Activated CD8-positive, alpha-beta memory T cell treated with anti-CD3 and anti-CD28 coated beads for 36 hours (primary cell): ENCODE data around the gene GLI2. TPM values are rescaled to one million over a fixed set of nuclear protein-coding genes. Genes with fewer than 3 reads are reported as not detected.

Experiments
- CTCF ChIA-PET: fragments of 350-600 bp; sonication (Branson Sonifier 250); formaldehyde crosslinking; loops from one replicate; lab custom pipeline; 2021; ENCODE audit warnings: antibody characterized with exemption; lab: Charles Lee
- POLR2A ChIA-PET: fragments of 350-600 bp; sonication (Branson Sonifier 250); formaldehyde crosslinking; loops from one replicate; lab custom pipeline; 2021; ENCODE audit warnings: antibody characterized with exemption; lab: Charles Lee
- total RNA-seq, 2 experiments: library from RNA; stranded (reverse); gene quantifications; one replicate each; pipeline ENCODE4 v1.2.3, GENCODE V29; 2021

Gene GLI2
- total RNA-seq, 2 experiments from 2014 or later: not detected

DNA sequence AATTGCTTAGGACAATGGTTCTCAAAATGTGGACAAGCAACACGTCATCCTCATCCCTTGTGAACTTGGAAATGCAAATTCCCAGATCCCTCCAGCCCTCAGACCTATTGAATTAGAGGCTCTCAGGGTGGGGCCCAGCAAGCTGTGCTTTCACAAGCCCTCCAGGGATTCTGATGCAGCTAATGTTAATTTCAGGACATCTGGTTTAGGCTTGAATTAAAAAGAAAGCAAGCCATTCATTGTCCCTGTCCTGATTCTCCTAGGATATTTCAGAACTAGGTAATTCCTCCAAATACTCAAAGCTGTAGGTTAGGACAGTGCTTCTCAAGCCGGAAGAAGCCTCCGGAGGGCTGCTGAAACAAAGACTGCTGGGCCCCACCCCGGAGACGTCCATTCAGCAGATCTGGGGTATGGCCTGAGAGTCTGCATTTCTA is 26.0 kb upstream of the GLI2 start:
- POLR2A ChIA-PET: no interaction called here
- CTCF ChIA-PET: no interaction called here

DNA sequence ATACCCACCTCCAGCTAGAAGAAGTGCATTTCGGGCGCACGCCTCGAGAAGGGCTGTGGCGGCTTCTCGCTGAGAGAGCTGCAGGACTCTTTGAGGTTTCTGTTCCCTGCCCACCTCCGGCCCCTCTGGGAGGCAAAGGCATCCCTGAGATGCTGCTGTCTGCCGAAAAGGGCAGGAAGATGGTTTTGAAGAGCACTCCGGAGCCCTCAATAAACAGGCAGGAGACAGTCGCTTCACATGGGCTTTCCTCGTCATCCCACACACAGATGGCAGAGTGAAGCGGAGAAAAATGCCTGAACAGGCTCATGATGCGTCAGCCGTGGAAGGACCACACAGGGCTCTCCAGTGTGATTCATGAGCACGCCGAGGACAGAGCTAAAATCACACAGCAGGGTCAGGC is 25.4 kb upstream of the GLI2 start:
- CTCF ChIA-PET: no interaction called here
- POLR2A ChIA-PET: no interaction called here

DNA sequence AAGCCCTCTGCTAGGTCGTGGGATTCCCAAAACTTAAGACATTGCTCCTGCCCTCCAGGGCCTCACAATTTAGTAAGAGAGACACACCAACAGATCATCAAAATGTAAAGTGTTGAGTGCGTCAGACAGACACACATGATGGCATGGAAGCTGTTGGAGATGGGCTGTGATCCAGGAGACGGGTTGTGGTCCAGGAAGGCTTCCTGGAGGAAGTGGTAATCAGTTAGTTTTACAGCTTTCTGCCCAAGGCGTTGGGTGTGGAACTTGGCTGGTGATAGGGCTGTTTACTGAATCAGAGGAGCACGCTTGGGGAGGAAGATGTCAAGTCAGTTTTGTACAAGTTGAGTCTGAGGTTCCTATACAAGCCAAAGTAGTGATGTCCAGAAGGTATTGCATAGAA is 24.0 kb upstream of the GLI2 start:
- ChIA-PET POLR2A (no interaction called here), CTCF (no interaction called here)

DNA sequence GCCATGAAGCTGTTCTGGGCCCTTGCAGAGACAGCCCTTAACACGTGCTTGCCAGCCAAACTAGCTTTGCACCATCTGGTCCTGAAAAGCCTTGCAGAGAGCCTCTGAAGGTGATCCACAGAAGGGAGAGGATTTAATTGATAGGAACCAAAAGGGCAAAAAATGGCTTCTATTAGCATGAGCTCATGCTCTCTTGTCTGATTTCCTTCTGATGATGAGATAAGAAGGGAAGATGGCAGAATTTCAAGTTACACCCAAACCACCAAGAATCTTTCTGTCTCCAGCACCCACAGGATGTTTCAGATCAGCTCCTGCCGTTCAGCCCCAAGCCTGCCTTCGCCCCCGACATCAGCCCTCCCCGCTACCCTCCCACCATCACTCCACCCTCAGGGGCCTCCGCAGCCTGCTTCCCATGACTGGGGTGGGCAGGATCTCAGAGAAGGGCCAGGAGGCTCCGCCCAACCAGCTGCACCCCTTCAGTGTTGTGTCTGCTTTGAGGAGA is 23.4 kb upstream of the GLI2 start:
- ChIA-PET POLR2A (no interaction called here), CTCF (no interaction called here)

DNA sequence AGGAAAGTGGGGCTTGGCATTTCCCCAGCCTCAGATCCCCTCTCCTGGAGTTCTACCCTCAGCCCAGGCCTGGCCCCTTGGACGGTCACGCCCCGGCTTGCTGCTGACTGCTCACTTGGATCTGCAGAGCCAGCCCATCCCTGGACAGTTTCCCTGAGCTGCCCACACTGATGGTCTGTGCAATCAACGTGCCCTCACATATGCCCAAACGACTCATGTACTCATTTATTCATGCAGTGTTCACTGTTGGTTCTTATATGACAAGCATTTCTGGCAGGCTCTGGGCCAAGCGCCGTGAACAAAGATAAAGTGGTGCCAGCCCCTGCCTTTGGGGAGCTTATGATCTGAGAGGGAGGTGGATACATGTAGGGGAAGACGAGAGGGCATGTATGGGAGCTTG is 20.3 kb upstream of the GLI2 start:
- POLR2A ChIA-PET: no interaction called here
- CTCF ChIA-PET: no interaction called here

DNA sequence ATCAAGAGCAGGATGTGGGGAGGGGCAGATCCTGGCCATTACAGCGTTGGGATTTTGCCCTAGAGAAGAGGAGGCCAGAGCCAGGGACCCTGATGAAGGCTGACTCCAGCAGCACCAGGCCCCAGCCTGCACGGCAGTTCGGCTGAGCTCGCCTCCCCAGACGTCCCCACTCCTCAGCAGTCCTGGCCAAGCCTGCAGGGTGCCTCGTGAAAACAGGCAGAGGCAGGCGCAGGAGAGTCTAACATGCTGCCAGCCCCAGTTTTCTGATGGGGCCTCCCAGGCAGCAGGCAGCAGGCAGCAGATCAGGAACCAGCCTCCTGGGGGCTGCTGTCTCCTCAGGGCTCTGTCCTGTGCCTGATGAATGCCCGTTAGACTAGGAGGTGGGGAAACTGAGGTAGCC is 19.7 kb upstream of the GLI2 start:
- POLR2A ChIA-PET: no interaction called here
- CTCF ChIA-PET: interaction anchor here (0.6 kb wide), 1 partner anchor 39 kb away, joined by 4 read pairs; no protein-coding TSS in a partner anchor

- ChIA-PET POLR2A (no interaction called here), CTCF (interaction anchor here (0.7 kb wide), 1 partner anchor 238 kb away, joined by 3 read pairs; no protein-coding TSS in a partner anchor)
Observed at GRCh38 chr2:120716641-120717585, 18.8 kb upstream of the GLI2 start.

- ChIA-PET POLR2A (no interaction called here), CTCF (no interaction called here)
Observed at GRCh38 chr2:120719491-120719890, 16.2 kb upstream of the GLI2 start.

DNA sequence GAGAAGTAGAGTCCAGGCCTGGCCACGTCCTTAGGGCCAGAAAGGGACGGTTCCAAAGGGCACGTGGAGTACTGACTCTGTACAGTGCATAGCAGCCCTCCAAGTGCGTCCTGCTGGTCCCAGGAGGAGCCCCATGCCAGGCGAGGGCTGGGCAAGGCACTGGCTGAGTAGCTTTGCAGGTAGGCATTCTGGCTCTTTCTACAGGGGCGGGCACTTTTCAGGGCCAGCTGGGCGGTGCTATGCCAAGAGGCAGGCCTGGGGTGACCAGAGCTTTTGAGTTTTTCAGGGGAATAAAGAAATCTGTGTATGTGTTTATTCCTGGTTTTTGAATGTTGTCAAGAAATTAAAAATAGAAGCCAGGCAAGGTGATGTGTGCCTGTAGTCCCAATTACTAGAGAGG is 15.4 kb upstream of the GLI2 start:
- CTCF ChIA-PET: no interaction called here
- POLR2A ChIA-PET: no interaction called here

GRCh38 chr2:120720746-120721375 is 14.8 kb upstream of the GLI2 start:
- ChIA-PET POLR2A (no interaction called here), CTCF (interaction anchor here (0.6 kb wide), 1 partner anchor 40 kb away, joined by 3 read pairs; no protein-coding TSS in a partner anchor)

- ChIA-PET CTCF (no interaction called here), POLR2A (no interaction called here)
Observed at GRCh38 chr2:120722246-120722567, 13.5 kb upstream of the GLI2 start.

DNA sequence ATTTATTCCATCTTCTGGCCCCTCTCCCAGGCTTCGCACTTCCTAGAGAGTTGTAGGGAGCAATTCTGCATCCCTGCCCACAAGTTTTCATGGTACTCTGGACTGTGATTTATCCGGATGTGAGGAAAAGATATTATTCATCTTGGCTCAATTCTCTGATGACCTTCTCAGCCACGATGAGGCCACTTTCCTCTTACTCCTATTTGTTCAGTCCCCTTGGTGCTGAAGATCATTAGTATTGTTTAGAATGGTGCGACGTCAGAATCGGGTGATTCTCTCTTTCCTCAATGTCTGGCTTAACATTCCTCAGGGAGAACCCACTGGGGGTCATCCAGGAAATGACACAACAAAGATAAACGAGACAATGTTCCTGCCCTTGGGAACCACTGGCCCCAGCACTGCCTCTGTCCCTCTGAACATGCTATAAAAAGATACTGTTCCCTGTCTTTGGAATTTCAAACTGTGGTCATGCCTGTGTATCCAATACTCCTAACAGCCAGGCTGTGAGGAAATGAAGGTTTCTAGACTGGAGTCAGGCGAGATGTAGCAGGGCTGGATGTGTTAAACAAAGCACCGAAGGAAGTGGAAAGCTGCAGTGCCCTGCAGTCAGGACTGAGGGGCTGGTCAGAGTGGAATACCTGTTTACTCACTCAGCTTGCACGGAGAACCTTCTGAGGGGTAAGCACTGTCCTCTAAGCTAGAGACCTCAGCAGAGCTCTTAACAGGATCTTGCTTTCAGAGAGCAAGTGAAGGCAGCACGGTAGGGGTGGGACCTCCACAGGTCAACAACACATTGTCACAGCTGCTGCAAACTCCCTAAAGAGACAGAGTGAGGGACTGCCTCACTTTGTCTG is 12.9 kb upstream of the GLI2 start:
- ChIA-PET POLR2A (no interaction called here), CTCF (no interaction called here)

DNA sequence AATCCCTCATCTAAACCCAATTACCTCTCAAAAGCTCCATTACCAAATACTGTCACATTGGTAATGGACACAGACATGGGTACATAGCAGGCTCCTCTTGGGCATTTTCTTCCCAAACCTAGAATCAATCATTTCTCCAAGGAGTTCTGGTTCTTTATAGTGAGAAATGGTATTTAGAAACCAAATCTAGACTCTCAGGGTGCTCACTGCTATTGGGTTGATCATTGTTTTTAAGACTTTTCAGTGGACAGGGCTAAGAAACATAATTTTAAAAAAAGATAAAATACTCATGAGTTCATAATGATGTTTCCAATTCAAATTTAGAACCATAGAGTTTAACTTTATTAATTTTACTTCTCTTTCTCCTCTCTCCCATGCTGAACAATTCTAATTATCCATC is 9.4 kb upstream of the GLI2 start:
- POLR2A ChIA-PET: no interaction called here
- CTCF ChIA-PET: no interaction called here

DNA sequence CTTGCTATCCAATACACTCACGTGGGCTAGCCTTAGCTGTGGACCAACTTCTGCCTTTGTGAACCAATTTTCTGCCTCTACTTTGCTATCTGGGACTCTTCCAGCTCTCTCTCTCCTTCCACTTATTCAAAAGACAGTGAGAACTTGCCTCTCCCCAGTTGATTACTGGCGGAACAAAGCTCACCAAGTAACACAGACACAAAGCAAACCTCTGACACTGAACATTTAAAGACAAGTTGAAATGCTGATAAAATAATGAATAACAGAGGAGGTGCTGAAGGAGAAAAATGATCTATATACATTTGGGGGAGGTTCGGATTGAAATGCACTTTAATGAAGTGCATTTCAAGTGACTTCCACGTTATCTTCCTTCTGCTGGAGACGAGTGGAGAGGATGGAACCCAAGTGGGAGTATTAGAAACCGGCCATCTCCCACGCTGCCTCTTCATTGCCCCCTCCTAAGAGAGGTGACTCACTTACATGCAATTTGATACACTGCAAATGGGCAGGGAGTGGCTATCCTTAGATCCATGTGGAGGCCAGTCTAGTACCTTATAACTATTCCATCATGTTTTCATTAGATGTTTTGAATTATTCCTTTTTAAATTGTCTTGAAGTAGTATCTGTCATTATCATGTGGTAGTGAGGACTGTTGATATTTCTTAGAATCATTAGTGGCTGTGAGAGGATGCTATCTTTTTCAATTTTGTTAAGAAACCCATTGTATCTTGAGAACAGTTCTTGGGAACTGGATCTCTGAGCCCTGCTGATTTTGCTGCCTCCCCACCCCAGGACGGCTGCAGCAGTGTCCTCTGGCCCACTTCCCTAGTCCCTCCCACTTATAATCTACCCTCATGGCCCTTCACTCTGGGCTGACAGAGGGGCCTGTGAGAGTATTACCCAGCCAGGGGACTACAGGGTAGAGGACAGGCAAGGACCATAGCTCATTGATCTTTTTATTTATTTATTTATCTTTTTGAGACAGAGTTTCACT is 6.0 kb upstream of the GLI2 start:
- CTCF ChIA-PET: interaction anchor here (0.6 kb wide), 1 partner anchor 18 kb away, joined by 3 read pairs; no protein-coding TSS in a partner anchor

GRCh38 chr2:120731175-120731574 is 4.5 kb upstream of the GLI2 start:
- POLR2A ChIA-PET: no interaction called here
- CTCF ChIA-PET: no interaction called here

More for the DNA sequence above, 6.0 kb upstream of the GLI2 start:
- POLR2A ChIA-PET: interaction anchor here (0.6 kb wide), 1 partner anchor 734 kb away, joined by 11 read pairs; no protein-coding TSS in a partner anchor

DNA sequence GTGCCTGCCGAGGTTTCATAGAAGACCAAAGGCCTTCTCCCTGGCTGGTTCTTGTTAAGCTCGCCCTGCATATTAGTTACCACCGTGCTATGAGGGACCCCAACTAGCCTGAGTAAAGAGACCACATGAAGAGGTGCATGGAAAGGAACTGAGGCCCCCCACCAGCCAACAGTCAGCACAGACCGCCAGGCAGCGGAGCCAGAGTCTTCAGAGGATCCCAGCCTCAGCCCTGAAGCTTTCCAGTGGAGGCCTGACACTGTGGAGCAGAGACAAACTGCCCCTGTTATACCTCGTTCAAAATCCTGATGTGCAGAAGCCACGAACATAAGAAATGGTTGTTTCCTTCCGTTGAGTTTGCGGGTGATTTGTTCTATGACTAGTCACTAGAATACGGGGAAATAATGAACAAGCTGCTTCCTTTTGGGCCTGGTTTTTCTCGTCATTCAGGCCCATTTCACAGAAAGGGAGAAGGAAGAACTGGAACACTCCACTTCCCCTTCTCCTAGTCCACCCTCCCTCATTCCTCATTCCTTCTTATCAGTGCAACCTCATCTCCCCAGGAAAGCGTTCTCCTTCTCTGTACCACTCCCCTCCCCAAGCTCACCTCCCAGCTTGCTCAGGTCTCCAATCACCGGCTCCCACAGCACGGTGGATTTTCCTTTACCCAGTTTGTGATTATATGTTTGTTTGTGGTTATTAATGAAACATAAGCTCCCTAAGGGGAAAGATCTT is 3.0 kb upstream of the GLI2 start:
- ChIA-PET CTCF (no interaction called here), POLR2A (no interaction called here)

DNA sequence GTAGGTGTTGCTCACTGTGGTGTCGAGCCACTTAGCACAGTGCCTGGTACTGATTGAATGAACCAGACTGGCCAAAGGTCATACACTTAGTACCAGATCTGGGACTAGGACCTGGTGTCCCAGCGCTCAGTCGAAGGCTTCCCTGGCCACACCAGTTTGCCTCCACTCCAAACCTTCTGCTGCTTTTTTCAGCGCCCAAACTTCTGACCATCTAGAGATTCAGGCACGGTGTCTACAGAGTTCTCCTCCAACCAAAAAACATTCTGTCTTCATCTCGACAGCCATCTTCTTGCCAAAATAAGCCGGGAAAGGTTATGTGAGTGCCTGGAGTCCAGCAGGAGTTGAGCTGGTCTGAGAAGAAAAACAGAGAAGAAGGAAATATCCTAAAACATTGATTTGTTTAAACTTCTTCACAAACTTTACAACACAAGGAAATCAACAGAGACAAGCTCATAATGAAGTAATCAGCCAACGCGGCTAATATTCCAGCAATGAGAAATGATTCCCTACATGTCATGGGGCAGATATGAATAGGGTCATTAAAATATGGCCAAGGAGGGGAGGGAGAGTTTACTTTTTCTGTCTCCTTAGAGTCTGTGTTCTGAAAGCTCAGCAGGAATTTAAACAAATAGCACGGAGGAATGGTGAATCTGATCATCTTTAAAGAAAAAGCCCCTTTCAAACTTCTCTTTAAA is 2.3 kb upstream of the GLI2 start:
- ChIA-PET CTCF (no interaction called here), POLR2A (no interaction called here)
